ENCODE results near the gene CD2BP2.
"Not testable (repeated sequence)": the region's sequence is repeated elsewhere in the genome, so short reads cannot be mapped to it uniquely, and the experiment has no call there.

Gene CD2BP2

DNA sequence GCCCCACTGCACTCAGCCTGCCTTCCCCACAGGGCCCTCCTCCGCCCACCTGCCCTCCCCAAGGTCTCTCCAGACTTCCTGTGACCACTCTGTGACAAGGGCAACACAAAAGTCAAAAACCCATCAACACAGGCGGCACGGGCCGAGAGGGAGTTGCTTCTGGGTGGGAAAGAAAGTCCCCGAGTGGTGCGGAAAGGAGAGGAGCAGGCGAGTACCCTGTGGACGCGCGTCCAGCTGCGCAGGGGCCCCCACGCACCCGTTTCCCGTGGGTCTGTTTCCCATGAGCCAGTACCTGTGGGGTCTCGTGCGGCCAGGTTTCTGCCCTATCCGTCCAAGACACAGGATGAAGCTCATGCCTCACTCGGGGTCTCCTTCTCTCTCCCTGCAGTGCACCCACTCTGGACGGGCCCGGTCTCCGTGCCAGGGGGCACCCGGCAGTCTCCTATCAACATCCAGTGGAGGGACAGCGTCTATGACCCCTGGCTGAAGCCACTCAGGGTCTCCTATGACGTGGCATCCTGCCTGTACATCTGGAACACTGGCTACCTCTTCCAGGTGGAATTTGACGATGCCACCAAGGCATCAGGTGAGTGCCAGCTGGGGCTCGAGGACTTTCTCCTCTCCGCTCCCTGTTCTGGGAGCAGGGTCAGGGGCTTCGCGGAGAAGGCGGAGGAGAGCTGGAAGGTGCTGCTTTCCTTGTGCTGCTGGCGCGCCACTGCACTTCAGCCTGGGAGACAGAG, 12.2 kb downstream of the CD2BP2 start:
- DNase-seq (ENCODE audit: low spot score) = no peak

GRCh38 chr16:30341971-30342370, 13.1 kb downstream of the CD2BP2 start:
- DNase-seq (ENCODE audit: low spot score) = not testable (repeated sequence)

DNA sequence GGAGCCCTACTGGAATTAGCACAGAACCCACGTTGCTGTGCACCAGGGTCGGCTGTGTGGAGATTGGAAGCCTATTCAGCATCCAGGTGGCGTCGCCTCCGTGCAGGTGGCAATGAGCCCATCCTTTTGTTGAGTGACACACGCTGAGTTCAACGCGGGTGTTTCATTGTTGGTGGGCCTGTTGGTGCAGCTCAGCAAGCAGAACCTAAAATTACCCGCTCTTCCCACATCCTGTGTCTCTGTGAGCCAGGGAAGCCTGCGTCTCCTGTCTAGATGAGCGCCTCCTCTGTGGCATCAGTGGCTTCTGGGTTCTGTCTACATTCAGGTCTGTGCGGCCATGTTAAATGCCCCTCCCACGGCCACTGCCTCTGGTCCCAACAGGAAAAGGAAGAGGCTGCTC, 14.5 kb downstream of the CD2BP2 start:
- no peak for DNase-seq (ENCODE audit: low spot score)

- not testable (repeated sequence) for DNase-seq (ENCODE audit: low spot score)
These were observed 16.4 kb downstream of the CD2BP2 start for GRCh38 chr16:30338715-30339114.

DNA sequence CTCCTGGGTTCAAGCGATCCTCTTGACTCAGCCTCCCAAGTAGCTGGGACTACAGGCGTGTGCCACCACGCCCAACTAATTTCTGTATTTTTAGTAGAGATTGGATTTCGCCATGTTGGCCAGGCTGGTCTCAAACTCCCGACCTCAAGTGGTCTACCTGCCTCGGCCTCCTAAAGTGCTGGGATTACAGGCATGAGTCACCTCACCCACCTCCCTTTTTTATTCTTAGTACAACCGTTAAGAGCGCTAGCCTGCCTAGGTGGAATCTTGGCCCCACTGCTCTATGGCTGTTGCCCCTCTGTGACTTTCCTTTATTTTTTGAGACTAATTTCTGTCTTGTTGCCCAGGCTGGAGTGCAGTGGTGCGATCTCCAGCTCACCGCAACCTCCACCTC, 17.1 kb downstream of the CD2BP2 start:
- DNase-seq (ENCODE audit: low spot score) = not testable (repeated sequence)

DNA sequence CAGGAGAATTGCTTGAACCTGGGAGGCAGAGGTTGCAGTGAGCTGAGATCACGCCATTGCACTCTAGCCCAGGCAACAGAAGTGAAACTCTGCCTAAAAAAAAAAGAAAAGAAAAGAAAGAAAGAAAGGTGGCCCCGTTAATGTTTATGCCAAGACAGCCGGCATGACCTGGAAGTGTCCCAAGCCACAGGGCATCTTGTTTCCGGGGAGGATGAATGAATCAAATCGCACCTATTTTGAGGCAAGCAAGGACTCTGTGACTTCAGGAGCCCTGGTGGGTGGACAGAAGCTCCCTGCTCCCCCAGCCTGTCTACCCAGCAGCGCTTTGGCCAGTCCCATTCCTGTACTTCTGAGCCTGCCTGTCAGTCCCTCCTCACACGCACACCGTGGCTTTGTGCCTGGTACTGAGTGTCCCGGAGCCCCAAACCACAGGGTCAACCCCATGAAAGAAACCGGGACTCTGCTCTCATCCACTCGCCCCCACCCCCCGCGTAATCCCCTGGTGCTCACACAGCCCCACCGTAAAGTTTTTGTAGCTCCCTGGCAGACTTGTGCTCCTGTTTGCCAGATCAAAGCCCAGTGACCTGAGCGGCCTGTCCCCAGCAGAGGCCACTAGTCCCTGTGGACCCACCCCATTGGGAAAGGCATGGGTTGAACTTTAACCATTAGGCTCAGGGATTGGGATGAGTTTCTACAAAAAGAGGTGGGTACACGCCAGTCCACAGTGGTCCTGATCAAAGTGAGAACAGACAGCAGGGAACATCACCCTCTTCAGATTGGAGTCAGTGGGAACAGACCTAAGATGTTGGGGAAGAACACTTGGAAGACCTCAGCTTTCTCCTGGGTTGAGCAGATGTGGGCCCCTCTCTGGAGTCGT, 19.3 kb downstream of the CD2BP2 start:
- DNase-seq (ENCODE audit: low spot score) = no peak

- peak; percentile 53 for DNase-seq (ENCODE audit: low spot score)
These were observed 20.0 kb downstream of the CD2BP2 start for GRCh38 chr16:30335028-30335597.

- not testable (repeated sequence) for DNase-seq (ENCODE audit: low spot score)
These were observed 20.6 kb downstream of the CD2BP2 start for GRCh38 chr16:30334473-30334989.

GRCh38 chr16:30324220-30324619, 30.9 kb downstream of the CD2BP2 start:
- not testable (repeated sequence) for DNase-seq (ENCODE audit: low spot score)

GRCh38 chr16:30318647-30319046, 36.5 kb downstream of the CD2BP2 start:
- not testable (repeated sequence) for DNase-seq (ENCODE audit: low spot score)

GRCh38 chr16:30310937-30311336, 44.2 kb downstream of the CD2BP2 start:
- not testable (repeated sequence) for DNase-seq (ENCODE audit: low spot score)

GRCh38 chr16:30309255-30309654, 45.9 kb downstream of the CD2BP2 start:
- DNase-seq (ENCODE audit: low spot score) = not testable (repeated sequence)
